ENCODE data around the gene ETNK1.

DNA sequence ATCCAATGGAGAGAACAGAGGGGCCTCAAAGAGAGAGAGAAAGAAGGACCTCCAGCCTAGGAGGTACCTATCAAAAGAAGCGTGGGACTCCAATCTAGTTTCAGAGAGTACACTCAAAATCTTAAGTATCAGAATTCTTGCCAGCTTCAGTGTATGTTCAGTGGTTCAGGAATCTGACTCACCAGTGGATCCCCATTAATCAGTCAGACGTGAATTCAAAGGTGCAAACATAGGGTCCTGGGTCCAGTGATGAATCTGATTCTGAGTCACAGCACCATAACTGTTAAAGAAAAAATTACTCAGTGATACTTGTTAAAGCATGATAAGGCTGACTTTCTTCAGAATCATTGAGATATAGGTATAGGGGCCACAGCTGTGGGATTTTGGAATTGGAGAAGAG, 33.2 kb downstream of the ETNK1 start:
- TF ChIP-seq, protein P1, sequence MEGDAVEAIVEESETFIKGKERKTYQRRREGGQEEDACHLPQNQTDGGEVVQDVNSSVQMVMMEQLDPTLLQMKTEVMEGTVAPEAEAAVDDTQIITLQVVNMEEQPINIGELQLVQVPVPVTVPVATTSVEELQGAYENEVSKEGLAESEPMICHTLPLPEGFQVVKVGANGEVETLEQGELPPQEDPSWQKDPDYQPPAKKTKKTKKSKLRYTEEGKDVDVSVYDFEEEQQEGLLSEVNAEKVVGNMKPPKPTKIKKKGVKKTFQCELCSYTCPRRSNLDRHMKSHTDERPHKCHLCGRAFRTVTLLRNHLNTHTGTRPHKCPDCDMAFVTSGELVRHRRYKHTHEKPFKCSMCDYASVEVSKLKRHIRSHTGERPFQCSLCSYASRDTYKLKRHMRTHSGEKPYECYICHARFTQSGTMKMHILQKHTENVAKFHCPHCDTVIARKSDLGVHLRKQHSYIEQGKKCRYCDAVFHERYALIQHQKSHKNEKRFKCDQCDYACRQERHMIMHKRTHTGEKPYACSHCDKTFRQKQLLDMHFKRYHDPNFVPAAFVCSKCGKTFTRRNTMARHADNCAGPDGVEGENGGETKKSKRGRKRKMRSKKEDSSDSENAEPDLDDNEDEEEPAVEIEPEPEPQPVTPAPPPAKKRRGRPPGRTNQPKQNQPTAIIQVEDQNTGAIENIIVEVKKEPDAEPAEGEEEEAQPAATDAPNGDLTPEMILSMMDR (IDR thresholded peaks at IDR 0.05) = no peak
- TF ChIP-seq POLR2A (IDR thresholded peaks at IDR 0.05) = no peak
